GM13976 (cell line): ENCODE data around the gene PIM3.

ENCODE experiments used
- DNase-seq: peaks from one replicate; pipeline ENCODE4 v3.0.0; 2012; ENCODE audit warnings: low spot score
- in situ Hi-C: fragments of 300-500 bp; cut with MboI; formaldehyde crosslinking; loops from one replicate; pipeline ENCODE4 v1.12.0; 2022; ENCODE audit warnings: low sequenced_read_pairs, mixed read lengths, inconsistent platforms; ENCODE audit not compliant: unreplicated experiment
- TF ChIP-seq, protein P1 (sequence below): IDR thresholded peaks from 2 replicates; pipeline ENCODE4 v1.5.1; 2012; ENCODE audit warnings: borderline replicate concordance, mild to moderate bottlenecking; ENCODE audit not compliant: insufficient read depth; ENCODE audit errors: extremely low read depth, missing control alignments, control extremely low read depth

The PIM3 gene

DNA sequence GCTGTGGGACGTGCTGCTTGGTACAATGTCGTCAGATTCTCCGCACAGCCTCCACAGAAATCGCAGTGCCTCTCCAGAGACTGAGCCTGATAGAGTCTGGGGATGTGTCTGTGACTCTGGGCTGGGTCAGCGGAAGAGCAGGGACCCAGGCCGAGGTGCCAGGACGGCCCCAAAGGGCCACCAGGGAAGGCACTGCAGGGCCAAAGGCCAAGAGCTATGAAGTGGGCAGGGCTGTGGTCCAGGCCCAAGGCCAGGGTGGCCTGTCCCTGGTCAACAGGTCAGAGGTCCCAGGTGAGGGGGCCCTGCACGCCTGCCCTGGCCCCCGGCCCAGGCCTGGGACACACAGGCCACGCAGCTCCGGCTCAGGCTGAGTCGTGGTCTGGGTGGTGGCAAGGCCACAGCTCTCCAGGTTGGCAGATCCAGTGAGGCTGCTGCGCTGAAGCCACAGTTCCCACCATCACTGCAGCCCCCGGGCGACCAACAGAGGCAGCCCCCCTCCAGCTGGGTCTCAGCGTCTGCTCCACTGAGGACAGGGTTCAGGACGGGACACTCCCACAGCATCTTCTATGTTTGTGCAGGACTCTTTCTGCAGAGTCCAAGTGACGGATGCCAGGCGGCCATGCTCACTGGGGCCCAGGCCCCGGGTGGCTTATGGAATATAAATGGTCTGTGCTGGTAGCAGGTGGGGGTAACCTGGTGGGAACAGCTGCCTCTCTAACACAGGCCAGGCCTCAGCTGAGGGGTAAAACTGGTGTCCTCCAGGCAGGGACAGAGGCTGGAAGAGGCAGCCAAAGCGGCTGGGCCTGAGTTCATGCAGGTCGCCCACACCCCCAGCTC, 4.8 kb upstream of the PIM3 start:
- DNase-seq, result no peak
- in situ Hi-C loops, result no loop called here
- TF ChIP-seq, protein P1, sequence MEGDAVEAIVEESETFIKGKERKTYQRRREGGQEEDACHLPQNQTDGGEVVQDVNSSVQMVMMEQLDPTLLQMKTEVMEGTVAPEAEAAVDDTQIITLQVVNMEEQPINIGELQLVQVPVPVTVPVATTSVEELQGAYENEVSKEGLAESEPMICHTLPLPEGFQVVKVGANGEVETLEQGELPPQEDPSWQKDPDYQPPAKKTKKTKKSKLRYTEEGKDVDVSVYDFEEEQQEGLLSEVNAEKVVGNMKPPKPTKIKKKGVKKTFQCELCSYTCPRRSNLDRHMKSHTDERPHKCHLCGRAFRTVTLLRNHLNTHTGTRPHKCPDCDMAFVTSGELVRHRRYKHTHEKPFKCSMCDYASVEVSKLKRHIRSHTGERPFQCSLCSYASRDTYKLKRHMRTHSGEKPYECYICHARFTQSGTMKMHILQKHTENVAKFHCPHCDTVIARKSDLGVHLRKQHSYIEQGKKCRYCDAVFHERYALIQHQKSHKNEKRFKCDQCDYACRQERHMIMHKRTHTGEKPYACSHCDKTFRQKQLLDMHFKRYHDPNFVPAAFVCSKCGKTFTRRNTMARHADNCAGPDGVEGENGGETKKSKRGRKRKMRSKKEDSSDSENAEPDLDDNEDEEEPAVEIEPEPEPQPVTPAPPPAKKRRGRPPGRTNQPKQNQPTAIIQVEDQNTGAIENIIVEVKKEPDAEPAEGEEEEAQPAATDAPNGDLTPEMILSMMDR, result no peak

GRCh38 chr22:49956418-49956770, 4.2 kb upstream of the PIM3 start:
- no peak for DNase-seq
- TF ChIP-seq, protein P1, result no peak
- in situ Hi-C loops, result no loop called here

- TF ChIP-seq, protein P1, result no peak
- DNase-seq, result no peak
- in situ Hi-C loops, result no loop called here
These were observed 3.4 kb upstream of the PIM3 start for GRCh38 chr22:49956914-49957825.

- in situ Hi-C loops, result no loop called here
- DNase-seq, result no peak
- TF ChIP-seq, protein P1, result no peak
These were observed 2.7 kb upstream of the PIM3 start for GRCh38 chr22:49957826-49958365.

- DNase-seq, result no peak
- TF ChIP-seq, protein P1, result no peak
- in situ Hi-C loops, result no loop called here
These were observed 2.1 kb upstream of the PIM3 start for GRCh38 chr22:49958366-49958921.

- TF ChIP-seq, protein P1, result no peak
- DNase-seq, result no peak
- in situ Hi-C loops, result no loop called here
These were observed 1.4 kb upstream of the PIM3 start for GRCh38 chr22:49958931-49959781.
